ENCODE results near the gene EIF2B2. TPM values are rescaled to one million over a fixed set of nuclear protein-coding genes. Genes with fewer than 3 reads are reported as not detected.

The EIF2B2 gene
- total RNA-seq, 1 donor = 34.2 TPM

GRCh38 chr14:74956280-74957072, 46.2 kb upstream of the EIF2B2 start:
- no peak for TF ChIP-seq CTCF (IDR thresholded peaks at IDR 0.05; ENCODE audit: insufficient read depth, low read length)
- no peak for DNase-seq (ENCODE audit: low read depth)
- H3K4me3 ChIP-seq (ENCODE audit: low read depth, low read length) = no peak overlapping the region

- H3K4me3 ChIP-seq (ENCODE audit: low read depth, low read length) = no peak overlapping the region
- no peak for DNase-seq (ENCODE audit: low read depth)
- no peak for TF ChIP-seq CTCF (IDR thresholded peaks at IDR 0.05; ENCODE audit: insufficient read depth, low read length)
Measured at GRCh38 chr14:74959596-74960180, 43.0 kb upstream of the EIF2B2 start.

GRCh38 chr14:74960736-74961135, 42.0 kb upstream of the EIF2B2 start:
- H3K4me3 ChIP-seq (ENCODE audit: low read depth, low read length) = no peak overlapping the region
- no peak for TF ChIP-seq CTCF (IDR thresholded peaks at IDR 0.05; ENCODE audit: insufficient read depth, low read length)
- no peak for DNase-seq (ENCODE audit: low read depth)

- no peak for TF ChIP-seq CTCF (IDR thresholded peaks at IDR 0.05; ENCODE audit: insufficient read depth, low read length)
- DNase-seq (ENCODE audit: low read depth) = no peak
- no peak overlapping the region for H3K4me3 ChIP-seq (ENCODE audit: low read depth, low read length)
Measured at GRCh38 chr14:74961238-74961911, 41.3 kb upstream of the EIF2B2 start.

- H3K4me3 ChIP-seq (ENCODE audit: low read depth, low read length) = no peak overlapping the region
- no peak for TF ChIP-seq CTCF (IDR thresholded peaks at IDR 0.05; ENCODE audit: insufficient read depth, low read length)
- DNase-seq (ENCODE audit: low read depth) = no peak
Measured at GRCh38 chr14:74962046-74962445, 40.7 kb upstream of the EIF2B2 start.

GRCh38 chr14:74962493-74962892, 40.2 kb upstream of the EIF2B2 start:
- no peak for DNase-seq (ENCODE audit: low read depth)
- no peak overlapping the region for H3K4me3 ChIP-seq (ENCODE audit: low read depth, low read length)
- no peak for TF ChIP-seq CTCF (IDR thresholded peaks at IDR 0.05; ENCODE audit: insufficient read depth, low read length)
